Measurements from ENCODE around the gene ISM1. TPM values are rescaled to one million over a fixed set of nuclear protein-coding genes. Genes with fewer than 3 reads are reported as not detected.

Gene ISM1
- total RNA-seq, 1 experiment from 2014 or later: 0.20 TPM

GRCh38 chr20:13250251-13250650 lies 29.2 kb downstream of the ISM1 start:
- H2AK5ac ChIP-seq (ENCODE audit: insufficient read length, low read length): no peak overlapping the region
- no peak overlapping the region for H4K5ac ChIP-seq (ENCODE audit: insufficient read length, low read depth, low read length)
- H3K36me3 Mint-ChIP-seq (ENCODE audit: insufficient read depth in 1 of 3, low read depth in 3 of 3): no peaks in the 10 kb centered on the region; a peak in 1 of 7 replicates
- H2BK15ac ChIP-seq (ENCODE audit: low read depth, low read length): no peak overlapping the region
- H2AFZ ChIP-seq (ENCODE audit: low read length): no peak overlapping the region
- H3K9me3 Mint-ChIP-seq: no peaks in the 10 kb centered on the region; a peak in 1 of 5 replicates
- H3K27me3 Mint-ChIP-seq (ENCODE audit: low read depth): no peaks in the 10 kb centered on the region; the same call in none of the 2 replicates
- H3K9me3 ChIP-seq (ENCODE audit: control insufficient read depth, low read depth, low read length): no peaks in the 10 kb centered on the region
- peaks cover 4 to 5% of the 10 kb centered on the region in 2 experiments; a peak in 2 of 4 replicates for H3K4me1 Mint-ChIP-seq
- no peak overlapping the region for H3K56ac ChIP-seq (ENCODE audit: insufficient read length, low read depth, low read length)
- H3K79me1 ChIP-seq (ENCODE audit: insufficient read depth, low read depth, low read length, poor library complexity, severe bottlenecking): no peaks in the 10 kb centered on the region
- H3K23ac ChIP-seq (ENCODE audit: insufficient read length, low read depth, low read length): no peak overlapping the region
- no peak for TF ChIP-seq CTCF (conservative IDR thresholded peaks at IDR 0.05)
- no peaks in the 10 kb centered on the region for H3K23me2 ChIP-seq (ENCODE audit: insufficient read length, low read depth, low read length, poor library complexity, severe bottlenecking)
- no peak overlapping the region for H3K18ac ChIP-seq (ENCODE audit: insufficient read length, low read depth, low read length)
- H3K27me3 ChIP-seq (ENCODE audit: insufficient read depth, low read length): no peaks in the 10 kb centered on the region
- H4K8ac ChIP-seq (replicated peaks; ENCODE audit: insufficient read length, low read depth, low read length): no peak overlapping the region
- no peak overlapping the region for H3K4me3 Mint-ChIP-seq
- no peak overlapping the region for H3K14ac ChIP-seq (ENCODE audit: insufficient read depth, low read length)
- H3K4me1 ChIP-seq (ENCODE audit: insufficient read depth, low read length): no peaks in the 10 kb centered on the region
- H3T11ph ChIP-seq (ENCODE audit: low read length): no peak overlapping the region
- no peak overlapping the region for H2BK120ac ChIP-seq (ENCODE audit: low read depth, low read length, poor library complexity, severe bottlenecking)
- H2BK20ac ChIP-seq (ENCODE audit: low read depth, low read length, poor library complexity, severe bottlenecking): no peak overlapping the region
- H3K4ac ChIP-seq (ENCODE audit: low read depth, low read length): no peak overlapping the region
- no CpG with 5 or more reads among the region's 6 CpGs for WGBS (ENCODE audit: extremely low coverage, insufficient read length, low lambda C conversion rate)
- H3K27ac Mint-ChIP-seq: no peak overlapping the region
- no peaks in the 10 kb centered on the region for H4K20me1 ChIP-seq (ENCODE audit: control insufficient read depth, insufficient read depth, insufficient read length)
- no peaks in the 10 kb centered on the region for H3K79me2 ChIP-seq (ENCODE audit: insufficient read depth, low read length)
- H4K91ac ChIP-seq (ENCODE audit: insufficient read length, low read depth, low read length): no peak overlapping the region
- H3K4me2 ChIP-seq (ENCODE audit: insufficient read depth, insufficient read length, low read length): no peak overlapping the region
- no peak overlapping the region for H3K9ac ChIP-seq (ENCODE audit: extremely low read depth, insufficient read length, low read length)
- DNase-seq: no peak
- no peak overlapping the region for H2BK12ac ChIP-seq (ENCODE audit: insufficient read length, low read depth, low read length)
- no peak overlapping the region for H3K27ac ChIP-seq (ENCODE audit: insufficient read length, low read depth, low read length)
- H2BK5ac ChIP-seq (ENCODE audit: insufficient read length, low read length): no peak overlapping the region

Measured in H9 (cell line).